H9 (cell line): Measurements from ENCODE around the gene MEMO1. TPM values are rescaled to one million over a fixed set of nuclear protein-coding genes. Genes with fewer than 3 reads are reported as not detected.

Source experiments
- DNase-seq: peaks from one replicate; pipeline ENCODE4 v3.0.0-alpha.2; 2017
- H2AFZ ChIP-seq: one replicate; pipeline ENCODE4 v1.6.1; 2013; ENCODE audit warnings: mild to moderate bottlenecking, low read length, control low read depth, moderate library complexity
- H2AK5ac ChIP-seq: 2 replicates; pipeline ENCODE4 v1.6.1; 2013; ENCODE audit warnings: low read length, control low read depth, mixed read lengths; ENCODE audit not compliant: insufficient read length
- H2BK120ac ChIP-seq: one replicate; pipeline ENCODE4 v1.6.1; 2013; ENCODE audit warnings: low read depth, mild to moderate bottlenecking, low read length, control low read depth, inconsistent platforms; ENCODE audit not compliant: poor library complexity, severe bottlenecking
- H2BK12ac ChIP-seq: 2 replicates; pipeline ENCODE4 v1.6.1; 2013; ENCODE audit warnings: low read length, control low read depth, mixed read lengths, low read depth; ENCODE audit not compliant: insufficient read length
- H2BK15ac ChIP-seq: 2 replicates; pipeline ENCODE4 v1.6.1; 2013; ENCODE audit warnings: low read depth, low read length, control low read depth
- H2BK20ac ChIP-seq: one replicate; pipeline ENCODE4 v1.6.1; 2013; ENCODE audit warnings: low read depth, mild to moderate bottlenecking, low read length, control low read depth, inconsistent platforms; ENCODE audit not compliant: poor library complexity, severe bottlenecking
- H2BK5ac ChIP-seq: 2 replicates; pipeline ENCODE4 v1.6.1; 2013; ENCODE audit warnings: low read length, control low read depth, mixed read lengths; ENCODE audit not compliant: insufficient read length
- H3K14ac ChIP-seq: 2 replicates; pipeline ENCODE4 v1.6.1; 2013; ENCODE audit warnings: low read length, control low read depth; ENCODE audit not compliant: insufficient read depth
- H3K18ac ChIP-seq: 2 replicates; pipeline ENCODE4 v1.6.1; 2013; ENCODE audit warnings: low read depth, mild to moderate bottlenecking, mixed read lengths, low read length, control low read depth; ENCODE audit not compliant: insufficient read length
- H3K23ac ChIP-seq: 2 replicates; pipeline ENCODE4 v1.6.1; 2013; ENCODE audit warnings: low read length, control low read depth, mixed read lengths, low read depth; ENCODE audit not compliant: insufficient read length
- H3K23me2 ChIP-seq: 2 replicates; pipeline ENCODE4 v1.6.1; 2013; ENCODE audit warnings: low read depth, mild to moderate bottlenecking, mixed read lengths, low read length, control low read depth; ENCODE audit not compliant: insufficient read length, poor library complexity, severe bottlenecking
- H3K27ac ChIP-seq: 2 replicates; pipeline ENCODE4 v1.5.1; 2013; ENCODE audit warnings: low read length, control low read depth, mixed read lengths, low read depth; ENCODE audit not compliant: insufficient read length
- H3K27me3 ChIP-seq: 2 replicates; pipeline ENCODE4 v1.6.1; 2013; ENCODE audit warnings: low read length, control low read depth, inconsistent platforms; ENCODE audit not compliant: insufficient read depth
- H3K4ac ChIP-seq: 2 replicates; pipeline ENCODE4 v1.6.1; 2013; ENCODE audit warnings: low read depth, mild to moderate bottlenecking, control low read depth, inconsistent platforms, low read length, moderate library complexity
- H3K4me1 ChIP-seq: 2 replicates; pipeline ENCODE4 v1.6.1; 2013; ENCODE audit warnings: low read length, control low read depth, inconsistent platforms; ENCODE audit not compliant: insufficient read depth
- H3K4me2 ChIP-seq: 2 replicates; pipeline ENCODE4 v1.6.1; 2013; ENCODE audit warnings: low read length, control low read depth, mixed read lengths; ENCODE audit not compliant: insufficient read length, insufficient read depth
- H3K56ac ChIP-seq: 2 replicates; pipeline ENCODE4 v1.6.1; 2013; ENCODE audit warnings: low read depth, mild to moderate bottlenecking, mixed read lengths, low read length, control low read depth; ENCODE audit not compliant: insufficient read length
- H3K79me1 ChIP-seq: 2 replicates; pipeline ENCODE4 v1.6.1; 2013; ENCODE audit warnings: low read depth, mild to moderate bottlenecking, moderate library complexity, low read length, control low read depth, inconsistent platforms; ENCODE audit not compliant: insufficient read depth, poor library complexity, severe bottlenecking
- H3K79me2 ChIP-seq: 2 replicates; pipeline ENCODE4 v1.6.1; 2013; ENCODE audit warnings: low read length, control low read depth, inconsistent platforms; ENCODE audit not compliant: insufficient read depth
- H3K9ac ChIP-seq: 2 replicates; pipeline ENCODE4 v1.6.1; 2013; ENCODE audit warnings: low read length, control low read depth, mixed read lengths; ENCODE audit not compliant: insufficient read length; ENCODE audit errors: extremely low read depth
- H3K9me3 ChIP-seq: one replicate; pipeline ENCODE4 v1.6.1; 2013; ENCODE audit warnings: low read depth, low read length, inconsistent platforms; ENCODE audit not compliant: control insufficient read depth
- H3T11ph ChIP-seq: one replicate; pipeline ENCODE4 v1.6.1; 2013; ENCODE audit warnings: mild to moderate bottlenecking, low read length, control low read depth, inconsistent platforms
- H4K20me1 ChIP-seq: one replicate; pipeline ENCODE4 v1.6.1; 2013; ENCODE audit not compliant: control insufficient read depth, insufficient read length, insufficient read depth
- H4K5ac ChIP-seq: 2 replicates; pipeline ENCODE4 v1.6.1; 2013; ENCODE audit warnings: low read depth, mild to moderate bottlenecking, mixed read lengths, low read length, control low read depth; ENCODE audit not compliant: insufficient read length
- H4K8ac ChIP-seq: replicated peaks from 2 replicates; pipeline ENCODE4 v1.6.1; 2013; ENCODE audit warnings: low read length, control low read depth, mixed read lengths, low read depth; ENCODE audit not compliant: insufficient read length
- H4K91ac ChIP-seq: 2 replicates; pipeline ENCODE4 v1.6.1; 2013; ENCODE audit warnings: low read depth, mild to moderate bottlenecking, moderate library complexity, mixed read lengths, low read length, control low read depth; ENCODE audit not compliant: insufficient read length
- H3K27ac Mint-ChIP-seq, 3 experiments: 2 replicates in 2 of 3; 3 replicates in 1 of 3; pipeline ENCODE4 v1.8.0; 2020 to 2021; ENCODE audit warnings: mixed read lengths in 3 of 3, mild to moderate bottlenecking in 1 of 3, moderate library complexity in 1 of 3
- H3K27me3 Mint-ChIP-seq: 2 replicates; pipeline ENCODE4 v1.8.0; 2021; ENCODE audit warnings: low read depth, mild to moderate bottlenecking, moderate library complexity, mixed read lengths
- H3K36me3 Mint-ChIP-seq, 3 experiments: 2 replicates in 2 of 3; 3 replicates in 1 of 3; pipeline ENCODE4 v1.8.0; 2020 to 2021; ENCODE audit warnings: low read depth in 3 of 3, mixed read lengths in 3 of 3; ENCODE audit not compliant: insufficient read depth in 1 of 3
- H3K4me1 Mint-ChIP-seq, 2 experiments: 2 replicates each; pipeline ENCODE4 v1.8.0; 2020; ENCODE audit warnings: mixed read lengths in 2 of 2
- H3K4me3 Mint-ChIP-seq, 2 experiments: 2 replicates in 1 of 2; 3 replicates in 1 of 2; pipeline ENCODE4 v1.8.0; 2020 to 2021; ENCODE audit warnings: mild to moderate bottlenecking in 2 of 2, mixed read lengths in 2 of 2, moderate library complexity in 1 of 2
- H3K9me3 Mint-ChIP-seq, 2 experiments: 2 replicates in 1 of 2; 3 replicates in 1 of 2; pipeline ENCODE4 v1.8.0; 2020; ENCODE audit warnings: mild to moderate bottlenecking in 2 of 2, mixed read lengths in 2 of 2, moderate library complexity in 1 of 2
- total RNA-seq: library from RNA; stranded (reverse); gene quantifications from 2 replicates; pipeline ENCODE4 v1.2.1, GENCODE V29; 2021
- TF ChIP-seq, protein P1 (sequence below): fragments of 200-600 bp; sonication (generic); conservative IDR thresholded peaks from 3 replicates; pipeline ENCODE4 v1.8.0; 2021; ENCODE audit warnings: antibody characterized with exemption, mild to moderate bottlenecking

Gene MEMO1
- total RNA-seq, 1 experiment from 2014 or later, result 49.4 TPM

DNA sequence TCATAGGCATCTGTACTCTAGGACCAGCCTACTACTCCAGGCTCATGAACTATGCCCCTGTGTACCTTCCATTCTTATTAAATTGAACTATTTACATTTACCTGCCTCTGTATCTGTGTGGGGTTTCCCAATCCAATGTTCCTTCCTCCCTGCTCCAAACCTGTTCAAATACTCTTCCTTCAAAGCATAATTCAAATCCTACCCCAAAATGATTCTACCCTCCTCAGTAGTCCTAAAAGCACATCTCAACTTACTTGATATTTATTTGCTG, 3.8 kb downstream of the MEMO1 start:
- no peak overlapping the region for H2BK5ac ChIP-seq
- no peak overlapping the region for H3K23ac ChIP-seq
- H4K20me1 ChIP-seq, result no peaks in the 10 kb centered on the region
- TF ChIP-seq, protein P1, sequence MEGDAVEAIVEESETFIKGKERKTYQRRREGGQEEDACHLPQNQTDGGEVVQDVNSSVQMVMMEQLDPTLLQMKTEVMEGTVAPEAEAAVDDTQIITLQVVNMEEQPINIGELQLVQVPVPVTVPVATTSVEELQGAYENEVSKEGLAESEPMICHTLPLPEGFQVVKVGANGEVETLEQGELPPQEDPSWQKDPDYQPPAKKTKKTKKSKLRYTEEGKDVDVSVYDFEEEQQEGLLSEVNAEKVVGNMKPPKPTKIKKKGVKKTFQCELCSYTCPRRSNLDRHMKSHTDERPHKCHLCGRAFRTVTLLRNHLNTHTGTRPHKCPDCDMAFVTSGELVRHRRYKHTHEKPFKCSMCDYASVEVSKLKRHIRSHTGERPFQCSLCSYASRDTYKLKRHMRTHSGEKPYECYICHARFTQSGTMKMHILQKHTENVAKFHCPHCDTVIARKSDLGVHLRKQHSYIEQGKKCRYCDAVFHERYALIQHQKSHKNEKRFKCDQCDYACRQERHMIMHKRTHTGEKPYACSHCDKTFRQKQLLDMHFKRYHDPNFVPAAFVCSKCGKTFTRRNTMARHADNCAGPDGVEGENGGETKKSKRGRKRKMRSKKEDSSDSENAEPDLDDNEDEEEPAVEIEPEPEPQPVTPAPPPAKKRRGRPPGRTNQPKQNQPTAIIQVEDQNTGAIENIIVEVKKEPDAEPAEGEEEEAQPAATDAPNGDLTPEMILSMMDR, result no peak
- Mint-ChIP-seq H3K27ac (peak overlapping the region in 1 of 3 experiments; percentile 4; a peak in 2 of 7 replicates), H3K4me1 (peaks cover 31 to 33% of the 10 kb centered on the region in 2 experiments), H3K9me3 (no peaks in the 10 kb centered on the region), H3K36me3 (peaks cover 0 to 3% (median 0%) of the 10 kb centered on the region in 3 experiments; a peak in 2 of 7 replicates), H3K4me3 (peak overlapping the region in 1 of 2 experiments; percentile 13; a peak in 1 of 5 replicates), H3K27me3 (no peaks in the 10 kb centered on the region)
- H2AK5ac ChIP-seq, result no peak overlapping the region
- H2BK15ac ChIP-seq, result no peak overlapping the region
- no peak overlapping the region for H4K91ac ChIP-seq
- peaks cover 8% of the 10 kb centered on the region for H3K23me2 ChIP-seq
- H3K14ac ChIP-seq, result no peak overlapping the region
- peaks cover 29% of the 10 kb centered on the region; the same call in 1 of the 2 replicates for H3K79me2 ChIP-seq
- no peak overlapping the region for H2BK20ac ChIP-seq
- H3K9me3 ChIP-seq, result no peaks in the 10 kb centered on the region
- H3K27ac ChIP-seq, result no peak overlapping the region
- no peak overlapping the region for H3T11ph ChIP-seq
- H2BK120ac ChIP-seq, result no peak overlapping the region
- no peak overlapping the region for H2AFZ ChIP-seq
- H2BK12ac ChIP-seq, result no peak overlapping the region
- H4K8ac ChIP-seq, result no peak overlapping the region
- DNase-seq, result no peak
- H3K4me1 ChIP-seq, result no peaks in the 10 kb centered on the region
- H3K4ac ChIP-seq, result no peak overlapping the region
- no peak overlapping the region for H3K9ac ChIP-seq
- H3K27me3 ChIP-seq, result no peaks in the 10 kb centered on the region
- H4K5ac ChIP-seq, result no peak overlapping the region
- no peak overlapping the region for H3K18ac ChIP-seq
- no peak overlapping the region for H3K4me2 ChIP-seq
- no peak overlapping the region for H3K56ac ChIP-seq
- H3K79me1 ChIP-seq, result peaks cover 3% of the 10 kb centered on the region
